Measurements from ENCODE around the gene ZCCHC4. TPM values are rescaled to one million over a fixed set of nuclear protein-coding genes. Genes with fewer than 3 reads are reported as not detected.

The ZCCHC4 gene, protein sequence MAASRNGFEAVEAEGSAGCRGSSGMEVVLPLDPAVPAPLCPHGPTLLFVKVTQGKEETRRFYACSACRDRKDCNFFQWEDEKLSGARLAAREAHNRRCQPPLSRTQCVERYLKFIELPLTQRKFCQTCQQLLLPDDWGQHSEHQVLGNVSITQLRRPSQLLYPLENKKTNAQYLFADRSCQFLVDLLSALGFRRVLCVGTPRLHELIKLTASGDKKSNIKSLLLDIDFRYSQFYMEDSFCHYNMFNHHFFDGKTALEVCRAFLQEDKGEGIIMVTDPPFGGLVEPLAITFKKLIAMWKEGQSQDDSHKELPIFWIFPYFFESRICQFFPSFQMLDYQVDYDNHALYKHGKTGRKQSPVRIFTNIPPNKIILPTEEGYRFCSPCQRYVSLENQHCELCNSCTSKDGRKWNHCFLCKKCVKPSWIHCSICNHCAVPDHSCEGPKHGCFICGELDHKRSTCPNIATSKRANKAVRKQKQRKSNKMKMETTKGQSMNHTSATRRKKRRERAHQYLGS
- 5.4 and 5.9 TPM in 2 replicates for total RNA-seq

DNA sequence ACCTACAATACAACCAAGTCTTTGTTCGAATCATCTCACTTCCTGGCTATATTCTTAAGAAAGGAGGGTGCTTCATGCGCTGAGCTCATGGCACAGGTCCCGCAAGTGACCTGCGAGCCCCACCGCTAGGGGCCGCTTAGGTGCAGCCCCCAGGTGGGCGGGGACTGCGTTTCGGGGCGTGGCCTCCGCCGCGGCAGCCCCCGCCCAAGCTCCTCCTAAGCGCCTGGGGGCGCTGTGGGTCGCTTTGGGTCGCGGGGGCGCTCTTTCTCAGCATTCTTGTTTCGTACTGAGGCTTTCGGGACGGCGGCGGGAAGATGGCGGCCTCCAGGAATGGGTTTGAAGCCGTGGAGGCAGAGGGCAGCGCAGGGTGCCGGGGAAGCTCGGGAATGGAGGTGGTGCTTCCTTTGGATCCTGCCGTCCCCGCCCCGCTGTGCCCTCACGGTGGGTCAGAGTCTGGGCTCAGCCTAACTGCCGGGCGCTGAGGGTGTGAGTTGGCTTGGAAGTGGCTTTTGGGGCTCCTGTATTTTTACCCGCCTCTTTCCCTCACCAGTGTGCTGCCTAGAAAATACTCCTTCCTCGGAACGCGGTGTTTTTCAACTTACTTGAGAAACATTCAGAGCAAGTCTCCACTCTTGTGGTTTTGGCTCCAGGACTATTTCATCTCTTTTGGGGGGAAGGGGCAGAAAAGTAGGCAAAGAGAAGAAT is at the start of gene ZCCHC4:
TSS of gene ZCCHC4 (plus strand) at position 279 of the 705 bp plus-strand sequence. CDS start at position 315, 36 bp downstream.

DNA sequence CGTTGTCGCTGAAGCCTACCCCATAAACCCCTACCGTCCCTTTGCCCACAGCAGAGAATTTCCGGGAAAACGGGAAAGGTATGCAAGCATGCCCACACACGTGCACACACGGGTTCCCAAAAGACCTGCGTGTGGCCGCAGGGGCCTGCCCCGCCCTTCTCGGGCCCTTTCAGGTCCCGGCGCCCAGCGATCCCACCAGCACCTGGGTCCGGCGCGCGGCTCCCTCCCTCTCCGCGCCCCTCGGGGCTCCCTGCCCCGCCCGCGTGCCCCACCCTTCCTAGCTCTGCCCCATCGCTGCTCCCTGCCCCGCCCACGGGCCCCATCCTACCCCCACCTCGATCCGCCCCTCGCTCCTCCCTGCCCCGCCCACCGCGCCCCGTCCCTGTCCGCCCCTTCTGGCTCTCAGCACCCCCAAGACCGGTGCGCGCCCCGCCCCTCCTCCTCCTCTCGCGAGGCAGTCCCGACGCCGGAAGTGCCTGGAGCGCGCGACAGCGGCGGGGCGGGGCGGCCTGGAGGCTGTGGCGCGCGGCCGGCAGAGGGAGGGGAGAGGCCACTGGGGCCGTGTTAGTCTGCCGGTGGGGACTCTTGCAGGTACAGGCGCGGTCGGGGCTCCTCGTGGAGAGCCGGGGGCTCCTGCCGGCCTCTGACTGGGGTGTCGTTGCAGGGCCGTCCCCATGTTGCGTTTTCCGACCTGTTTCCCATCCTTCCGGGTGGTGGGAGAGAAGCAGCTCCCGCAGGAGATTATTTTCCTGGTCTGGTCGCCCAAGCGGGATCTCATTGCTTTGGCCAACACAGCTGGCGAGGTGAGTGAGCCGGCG is 64.4 kb downstream of the ZCCHC4 start, which contains the start of gene ANAPC4:
TSS of gene ANAPC4 (plus strand) at position 510 of the 818 bp plus-strand sequence. CDS start at position 675, 165 bp downstream.

Other genes starting within 250 kb of the ZCCHC4 start
- 4.9 and 13.4 TPM in 2 replicates for gene SEPSECS, start 152.3 kb upstream of the ZCCHC4 start, total RNA-seq
- 18.9 and 25.4 TPM in 2 replicates for gene PI4K2B, start 78.7 kb upstream of the ZCCHC4 start, total RNA-seq
- gene ANAPC4, start 64.5 kb downstream of the ZCCHC4 start, total RNA-seq, result 13.7 and 18.2 TPM in 2 replicates